OCI-LY1 (cell line): ENCODE measurements around the gene CLDN3.

Source experiments
- H2AFZ ChIP-seq: fragments of 200-600 bp; sonication (generic), shearing (Covaris generic); 2 replicates; pipeline ENCODE4 v1.6.0; 2014; ENCODE audit warnings: antibody characterized with exemption, mild to moderate bottlenecking, low read length
- H3F3A ChIP-seq: fragments of 200-600 bp; sonication (generic), shearing (Covaris generic); 2 replicates; pipeline ENCODE4 v1.6.0; 2014; ENCODE audit warnings: mild to moderate bottlenecking, antibody characterized with exemption, low read length, moderate library complexity; ENCODE audit not compliant: insufficient read depth
- H3K27ac ChIP-seq: fragments of 200-600 bp; sonication (generic); 2 replicates; pipeline ENCODE4 v1.5.1; 2014; ENCODE audit warnings: low read length, mixed run types, mild to moderate bottlenecking, low read depth; ENCODE audit not compliant: poor library complexity, severe bottlenecking
- H3K27me3 ChIP-seq: fragments of 200-600 bp; sonication (generic); 2 replicates; pipeline ENCODE4 v1.6.0; 2014; ENCODE audit warnings: antibody characterized with exemption, mild to moderate bottlenecking, low read length, moderate library complexity; ENCODE audit not compliant: insufficient read depth
- H3K36me3 ChIP-seq: fragments of 200-600 bp; sonication (generic); 2 replicates; pipeline ENCODE4 v1.6.1; 2014; ENCODE audit warnings: mild to moderate bottlenecking, antibody characterized with exemption, low read length, moderate library complexity, mixed read lengths; ENCODE audit not compliant: insufficient read depth
- H3K4me1 ChIP-seq: fragments of 200-600 bp; sonication (generic); 2 replicates; pipeline ENCODE4 v1.5.1; 2014; ENCODE audit warnings: mild to moderate bottlenecking, low read length, moderate library complexity; ENCODE audit not compliant: insufficient read depth, severe bottlenecking
- H3K4me2 ChIP-seq: fragments of 200-600 bp; sonication (generic), shearing (Covaris generic); 2 replicates; pipeline ENCODE4 v1.6.1; 2014; ENCODE audit warnings: low read length
- H3K4me3 ChIP-seq: fragments of 200-600 bp; sonication (generic); 2 replicates; pipeline ENCODE4 v1.5.1; 2014; ENCODE audit warnings: low read length, low read depth, mild to moderate bottlenecking, mixed read lengths; ENCODE audit not compliant: poor library complexity, severe bottlenecking
- H3K79me2 ChIP-seq: fragments of 200-600 bp; shearing (Covaris generic); 2 replicates; pipeline ENCODE4 v1.6.1; 2016; ENCODE audit warnings: mixed run types, low read length, mixed read lengths; ENCODE audit not compliant: insufficient read depth
- H3K9ac ChIP-seq: fragments of 200-600 bp; sonication (generic), shearing (Covaris generic); 2 replicates; pipeline ENCODE4 v1.6.1; 2014; ENCODE audit warnings: mild to moderate bottlenecking, low read length, mixed read lengths
- H3K9me2 ChIP-seq: fragments of 200-600 bp; sonication (generic), shearing (Covaris generic); 2 replicates; pipeline ENCODE4 v1.6.1; 2014; ENCODE audit warnings: low read depth, mild to moderate bottlenecking, low read length, mixed read lengths
- H3K9me3 ChIP-seq: fragments of 200-600 bp; shearing (Covaris generic); 2 replicates; pipeline ENCODE4 v1.6.1; 2014; ENCODE audit warnings: low read length, mixed read lengths
- H4K20me1 ChIP-seq: fragments of 200-600 bp; sonication (generic), shearing (Covaris generic); 2 replicates; pipeline ENCODE4 v1.6.0; 2016; ENCODE audit warnings: mild to moderate bottlenecking, low read length; ENCODE audit not compliant: insufficient read depth
- EZH2 ChIP-seq: fragments of 200-600 bp; sonication (generic), shearing (Covaris generic); IDR thresholded peaks from 2 replicates; pipeline ENCODE4 v1.8.0; 2017; ENCODE audit warnings: borderline replicate concordance, mixed run types, mild to moderate bottlenecking, antibody characterized with exemption, low read length, moderate library complexity, mixed read lengths
- TF ChIP-seq, protein P1 (sequence below): fragments of 200-600 bp; sonication (generic), shearing (Covaris generic); IDR thresholded peaks from 2 replicates; pipeline ENCODE4 v1.5.1; 2017; ENCODE audit warnings: mild to moderate bottlenecking, antibody characterized with exemption, low read length, moderate library complexity, mixed read lengths

The CLDN3 gene

DNA sequence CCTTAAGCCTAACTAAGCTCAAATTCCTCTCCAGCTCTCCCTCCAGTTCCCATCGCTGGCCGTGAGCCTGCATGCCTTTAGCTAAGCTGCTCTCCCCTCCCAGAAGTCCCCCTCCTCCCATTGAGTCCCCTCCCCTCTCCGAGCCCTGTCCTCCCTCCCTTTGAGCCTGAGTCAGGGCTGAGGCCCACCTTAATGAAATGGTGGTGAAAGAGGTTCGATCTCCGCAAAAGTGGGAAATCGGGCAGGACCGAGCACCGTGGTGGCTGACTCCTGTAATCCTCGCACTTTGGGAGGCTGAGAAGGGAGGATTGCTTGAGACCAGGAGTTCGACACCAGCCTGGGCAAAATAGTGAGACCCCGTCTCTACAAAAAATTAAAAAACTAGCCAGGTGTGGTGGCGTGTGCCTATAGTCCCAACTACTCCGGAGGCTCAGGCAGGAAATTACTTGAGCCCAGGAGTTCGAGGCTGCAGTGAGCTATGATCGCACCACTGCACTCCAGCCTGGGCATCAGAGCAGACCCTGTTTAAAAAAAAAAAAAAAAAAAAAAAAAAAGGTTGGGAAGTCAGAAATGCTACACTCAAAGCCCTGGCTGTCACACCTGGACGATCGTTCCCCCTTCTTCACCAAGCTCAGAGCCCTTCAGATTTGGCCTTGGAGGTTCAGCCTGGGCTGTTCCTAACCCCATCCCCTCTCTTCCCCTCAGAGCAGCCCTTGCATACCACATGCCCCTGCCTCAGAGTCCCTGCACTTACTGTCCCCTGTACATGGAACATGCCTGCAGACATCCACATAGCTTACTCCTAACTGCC, 995 bp upstream of the CLDN3 start:
- TF ChIP-seq, protein P1, sequence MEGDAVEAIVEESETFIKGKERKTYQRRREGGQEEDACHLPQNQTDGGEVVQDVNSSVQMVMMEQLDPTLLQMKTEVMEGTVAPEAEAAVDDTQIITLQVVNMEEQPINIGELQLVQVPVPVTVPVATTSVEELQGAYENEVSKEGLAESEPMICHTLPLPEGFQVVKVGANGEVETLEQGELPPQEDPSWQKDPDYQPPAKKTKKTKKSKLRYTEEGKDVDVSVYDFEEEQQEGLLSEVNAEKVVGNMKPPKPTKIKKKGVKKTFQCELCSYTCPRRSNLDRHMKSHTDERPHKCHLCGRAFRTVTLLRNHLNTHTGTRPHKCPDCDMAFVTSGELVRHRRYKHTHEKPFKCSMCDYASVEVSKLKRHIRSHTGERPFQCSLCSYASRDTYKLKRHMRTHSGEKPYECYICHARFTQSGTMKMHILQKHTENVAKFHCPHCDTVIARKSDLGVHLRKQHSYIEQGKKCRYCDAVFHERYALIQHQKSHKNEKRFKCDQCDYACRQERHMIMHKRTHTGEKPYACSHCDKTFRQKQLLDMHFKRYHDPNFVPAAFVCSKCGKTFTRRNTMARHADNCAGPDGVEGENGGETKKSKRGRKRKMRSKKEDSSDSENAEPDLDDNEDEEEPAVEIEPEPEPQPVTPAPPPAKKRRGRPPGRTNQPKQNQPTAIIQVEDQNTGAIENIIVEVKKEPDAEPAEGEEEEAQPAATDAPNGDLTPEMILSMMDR, result no peak
- no peak for TF ChIP-seq EZH2
- no peak overlapping the region for H2AFZ ChIP-seq
- H3K9me2 ChIP-seq, result no peaks in the 10 kb centered on the region
- no peaks in the 10 kb centered on the region for H3K27me3 ChIP-seq
- no peaks in the 10 kb centered on the region for H4K20me1 ChIP-seq
- no peak overlapping the region for H3K4me3 ChIP-seq
- no peaks in the 10 kb centered on the region for H3K9me3 ChIP-seq
- no peak overlapping the region for H3K9ac ChIP-seq
- H3K79me2 ChIP-seq, result no peaks in the 10 kb centered on the region
- H3K4me2 ChIP-seq, result no peak overlapping the region
- no peaks in the 10 kb centered on the region for H3F3A ChIP-seq
- no peaks in the 10 kb centered on the region for H3K4me1 ChIP-seq
- no peaks in the 10 kb centered on the region for H3K36me3 ChIP-seq
- H3K27ac ChIP-seq, result no peak overlapping the region

DNA sequence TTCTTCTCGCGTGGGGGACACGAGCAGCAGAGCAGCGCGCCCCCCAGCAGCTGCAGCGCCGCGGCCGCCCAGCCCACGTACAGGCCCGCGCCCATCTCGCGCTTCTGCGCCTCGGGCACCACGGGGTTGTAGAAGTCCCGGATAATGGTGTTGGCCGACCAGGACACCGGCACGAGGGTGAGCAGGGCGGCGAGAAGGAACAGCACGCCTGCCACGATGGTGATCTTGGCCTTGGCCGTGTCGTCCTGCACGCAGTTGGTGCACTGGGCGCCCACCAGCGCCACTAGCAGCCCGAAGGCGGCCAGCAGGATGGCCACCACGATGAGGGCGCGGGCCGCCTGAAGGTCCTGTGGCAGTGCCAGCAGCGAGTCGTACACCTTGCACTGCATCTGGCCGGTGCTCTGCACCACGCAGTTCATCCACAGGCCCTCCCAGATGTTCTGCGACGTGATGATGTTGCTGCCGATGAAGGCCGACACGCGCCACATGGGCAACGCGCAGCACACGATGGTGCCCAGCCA, 529 bp downstream of the CLDN3 start:
- Histone ChIP-seq H3K9me3 (no peaks in the 10 kb centered on the region), H3K4me1 (no peaks in the 10 kb centered on the region), H3K27me3 (no peaks in the 10 kb centered on the region), H3K79me2 (no peaks in the 10 kb centered on the region), H3K27ac (no peak overlapping the region), H3K9ac (no peak overlapping the region), H3F3A (no peaks in the 10 kb centered on the region), H3K4me3 (no peak overlapping the region), H4K20me1 (no peaks in the 10 kb centered on the region), H3K9me2 (no peaks in the 10 kb centered on the region), H3K36me3 (no peaks in the 10 kb centered on the region), H3K4me2 (no peak overlapping the region), H2AFZ (no peak overlapping the region)
- TF ChIP-seq EZH2, result no peak
- TF ChIP-seq, protein P1, result no peak

DNA sequence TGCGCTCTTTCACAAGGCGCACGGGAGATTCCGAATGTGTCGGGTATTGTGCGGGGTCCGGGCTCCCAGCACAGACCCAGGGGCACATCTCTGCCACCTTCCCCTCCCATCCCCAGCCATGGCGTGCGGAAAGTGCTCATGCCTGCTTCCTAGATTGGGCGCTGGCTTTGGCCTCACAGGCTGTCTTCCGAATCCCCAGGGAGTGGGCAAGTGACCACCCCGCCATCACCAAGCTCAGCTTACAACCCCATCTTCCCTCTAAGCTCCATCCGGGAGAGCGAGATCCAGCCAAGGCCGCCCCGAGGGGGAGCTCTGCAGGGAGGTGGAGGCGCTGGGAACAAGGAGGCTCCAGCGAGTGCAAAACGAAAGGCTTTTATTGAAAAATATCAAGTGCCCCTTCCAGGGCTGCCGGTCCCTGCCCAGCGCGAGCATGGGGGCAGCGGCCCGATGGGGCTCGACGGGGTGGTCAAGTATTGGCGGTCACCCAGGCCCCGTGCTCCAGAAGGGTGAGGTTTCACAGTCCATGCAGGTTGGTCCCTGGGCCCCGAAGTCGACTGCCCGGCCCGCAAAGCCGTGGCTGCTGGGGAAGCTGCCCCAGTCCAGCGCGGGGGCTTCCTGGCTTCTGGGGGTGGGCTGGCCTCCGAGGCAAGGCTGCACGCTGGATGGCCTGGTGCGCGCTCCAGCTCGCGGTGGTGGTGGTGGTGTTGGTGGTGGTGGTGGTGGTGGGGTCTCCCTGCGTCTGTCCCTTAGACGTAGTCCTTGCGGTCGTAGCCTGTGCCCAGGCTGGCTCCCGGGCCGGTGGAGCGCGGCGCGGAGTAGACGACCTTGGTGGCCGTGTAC, 1.2 kb downstream of the CLDN3 start:
- H3K9me2 ChIP-seq, result no peaks in the 10 kb centered on the region
- no peak for TF ChIP-seq EZH2
- TF ChIP-seq, protein P1, result no peak
- no peak overlapping the region for H2AFZ ChIP-seq
- H4K20me1 ChIP-seq, result no peaks in the 10 kb centered on the region
- H3K79me2 ChIP-seq, result no peaks in the 10 kb centered on the region
- no peak overlapping the region for H3K27ac ChIP-seq
- no peak overlapping the region for H3K4me3 ChIP-seq
- H3K36me3 ChIP-seq, result no peaks in the 10 kb centered on the region
- H3K9ac ChIP-seq, result no peak overlapping the region
- H3K4me1 ChIP-seq, result no peaks in the 10 kb centered on the region
- H3K9me3 ChIP-seq, result no peaks in the 10 kb centered on the region
- H3K27me3 ChIP-seq, result no peaks in the 10 kb centered on the region
- no peak overlapping the region for H3K4me2 ChIP-seq
- no peaks in the 10 kb centered on the region for H3F3A ChIP-seq
